Astrocyte (in vitro differentiated cells and primary cell): Measurements from ENCODE around the gene SMIM33.
"Not testable (repeated sequence)": the region's sequence is repeated elsewhere in the genome, so short reads cannot be mapped to it uniquely, and the experiment has no call there.

Source experiments
- CTCF ChIP-seq: IDR thresholded peaks from 2 replicates; pipeline ENCODE4 v1.5.1; 2011; ENCODE audit warnings: low read depth, mild to moderate bottlenecking, inconsistent platforms, low read length, moderate library complexity; ENCODE audit not compliant: insufficient read depth
- EZH2 ChIP-seq: IDR thresholded peaks from 2 replicates; pipeline ENCODE4 v1.6.1; 2012; ENCODE audit warnings: mild to moderate bottlenecking, low read length, inconsistent platforms; ENCODE audit not compliant: insufficient read depth

GRCh38 chr5:139503036-139503817 lies 32.4 kb downstream of the SMIM33 start:
- not testable (repeated sequence) for TF ChIP-seq CTCF, EZH2
